Endothelial cell of umbilical vein (primary cell): ENCODE results near the gene MINDY4. TPM values are rescaled to one million over a fixed set of nuclear protein-coding genes. Genes with fewer than 3 reads are reported as not detected.

ENCODE experiments used
- BruUV-seq: library from RNA; stranded (reverse); fragments of 400-500 nt; replicated peaks from 2 replicates; lab custom pipeline; 2021; lab: Mats Ljungman, UMichigan
- CTCF ChIA-PET: fragments of 300-600, 350-600 bp; sonication (Branson Sonifier 250); formaldehyde crosslinking; loops from one replicate; lab custom pipeline; 2021; ENCODE audit warnings: antibody characterized with exemption, inconsistent platforms; lab: Charles Lee
- POLR2A ChIA-PET: fragments of 300-600, 350-600 bp; sonication (Branson Sonifier 250); formaldehyde crosslinking; loops from one replicate; lab custom pipeline; 2021; ENCODE audit warnings: antibody characterized with exemption, inconsistent platforms; lab: Charles Lee
- DNase-seq: peaks from one replicate; pipeline ENCODE4 v3.0.0-alpha.2; 2011; ENCODE audit warnings: low read depth, low spot score
- FAIRE-seq: peaks from 2 replicates; lab custom pipeline; 2011; peaks lifted over from hg19 to GRCh38; lab: Jason Lieb, UNC
- H2AFZ ChIP-seq: 2 replicates; pipeline ENCODE4 v1.6.0; 2012; ENCODE audit warnings: low read depth, low read length, control low read depth, inconsistent platforms
- H3K27ac ChIP-seq: 2 replicates; pipeline ENCODE4 v1.5.1; 2011; ENCODE audit warnings: low read depth, mild to moderate bottlenecking, control low read depth, low read length, moderate library complexity; ENCODE audit not compliant: insufficient read depth
- H3K27me3 ChIP-seq, 2 experiments: 2 replicates each; pipeline versions ENCODE4 v1.6.0 to v1.6.1; 2011; ENCODE audit warnings: low read length in 2 of 2, mixed read lengths in 1 of 2; ENCODE audit not compliant: control insufficient read depth in 2 of 2, insufficient read depth in 2 of 2
- H3K36me3 ChIP-seq, 2 experiments: 2 replicates in 1 of 2; 3 replicates in 1 of 2; pipeline ENCODE4 v1.5.1; 2011; ENCODE audit warnings: low read length in 2 of 2, mild to moderate bottlenecking in 1 of 2, moderate library complexity in 1 of 2; ENCODE audit not compliant: control insufficient read depth in 2 of 2, insufficient read depth in 2 of 2; ENCODE audit errors: extremely low read depth in 1 of 2
- H3K4me1 ChIP-seq: 3 replicates; pipeline ENCODE4 v1.5.1; 2011; ENCODE audit warnings: mild to moderate bottlenecking, low read length; ENCODE audit not compliant: control insufficient read depth, insufficient read depth; ENCODE audit errors: extremely low read depth
- H3K4me2 ChIP-seq: 2 replicates; pipeline ENCODE4 v1.6.1; 2011; ENCODE audit warnings: low read length, control low read depth, mixed read lengths; ENCODE audit not compliant: insufficient read depth
- H3K4me3 ChIP-seq, 3 experiments: fragments of 200-600 bp in 1 of 3; sonication (generic), shearing (Covaris generic) in 1 of 3; replicated peaks in 1 of 3; 2 replicates each; pipeline ENCODE4 v1.5.1; 2011 to 2016; ENCODE audit warnings: control low read depth in 3 of 3, low read length in 3 of 3, mild to moderate bottlenecking in 2 of 3, inconsistent platforms in 1 of 3, low read depth in 1 of 3, moderate library complexity in 1 of 3; ENCODE audit not compliant: insufficient read depth in 1 of 3
- H3K79me2 ChIP-seq: 2 replicates; pipeline ENCODE4 v1.6.0; 2012; ENCODE audit warnings: low read length, inconsistent platforms; ENCODE audit not compliant: control insufficient read depth, insufficient read depth
- H3K9ac ChIP-seq: replicated peaks from 2 replicates; pipeline ENCODE3; 2011; ENCODE audit warnings: low read length, control low read depth; ENCODE audit not compliant: insufficient read depth; ENCODE audit errors: extremely low read depth
- H3K9me1 ChIP-seq: replicated peaks from 3 replicates; pipeline ENCODE4 v1.6.0; 2011; ENCODE audit warnings: mild to moderate bottlenecking, low read length; ENCODE audit not compliant: control insufficient read depth, insufficient read depth; ENCODE audit errors: extremely low read depth
- H3K9me3 ChIP-seq: replicated peaks from 2 replicates; pipeline ENCODE4 v1.5.1; 2012; ENCODE audit warnings: low read length, inconsistent platforms; ENCODE audit not compliant: control insufficient read depth, insufficient read depth
- H4K20me1 ChIP-seq: replicated peaks from 2 replicates; pipeline ENCODE3; 2011; ENCODE audit warnings: mild to moderate bottlenecking, low read length; ENCODE audit not compliant: control insufficient read depth, insufficient read depth; ENCODE audit errors: extremely low read depth
- CTCF ChIP-seq, 2 donors: IDR thresholded peaks; 1 replicate in 1 of 2; 2 replicates in 1 of 2; pipeline ENCODE4 v1.5.1; 2011; ENCODE audit warnings: low read length in 2 of 2, mild to moderate bottlenecking in 2 of 2, moderate library complexity in 2 of 2, control low read depth in 1 of 2, inconsistent platforms in 1 of 2, low read depth in 1 of 2; ENCODE audit not compliant: insufficient read depth in 1 of 2; ENCODE audit errors: extremely low read depth in 1 of 2
- EZH2 ChIP-seq: IDR thresholded peaks from 2 replicates; pipeline ENCODE4 v1.6.1; 2012; ENCODE audit warnings: borderline replicate concordance, low read depth, mild to moderate bottlenecking, moderate library complexity, low read length, inconsistent platforms; ENCODE audit not compliant: severe bottlenecking
- FOS ChIP-seq: IDR thresholded peaks from 2 replicates; pipeline ENCODE4 v1.6.1; 2011; ENCODE audit warnings: mild to moderate bottlenecking, low read length, moderate library complexity, borderline replicate concordance; ENCODE audit not compliant: insufficient read depth
- GATA2 ChIP-seq: IDR thresholded peaks from 2 replicates; pipeline ENCODE4 v1.7.0; 2011; ENCODE audit warnings: low read depth, mild to moderate bottlenecking, moderate library complexity, mixed read lengths, low read length; ENCODE audit not compliant: insufficient read length, insufficient read depth
- JUN ChIP-seq: IDR thresholded peaks from 2 replicates; pipeline ENCODE4 v1.6.1; 2011; ENCODE audit warnings: borderline replicate concordance, low read depth; ENCODE audit not compliant: insufficient read length, insufficient read depth
- MYC ChIP-seq: IDR thresholded peaks from one replicate; pipeline ENCODE4 v1.6.1; 2011; ENCODE audit warnings: mild to moderate bottlenecking, low read depth, low read length
- POLR2A ChIP-seq: IDR thresholded peaks from 2 replicates; pipeline ENCODE4 v1.6.1; 2012; ENCODE audit warnings: low read depth, mild to moderate bottlenecking, control low read depth, low read length
- POLR2AphosphoS5 ChIP-seq: IDR thresholded peaks from 2 replicates; pipeline ENCODE4 v1.6.1; 2012; ENCODE audit warnings: low read depth, mild to moderate bottlenecking, control low read depth, low read length, moderate library complexity; ENCODE audit not compliant: insufficient read depth
- dilution Hi-C: fragments of 300-500 bp; cut with MboI; formaldehyde crosslinking; loops from one replicate; pipeline ENCODE4 v1.15.0; 2019; ENCODE audit warnings: low sequenced_read_pairs; ENCODE audit not compliant: extremely low pct_ligation_motif_present
- intact Hi-C: fragments of 100-400 bp; cut with micrococcal nuclease; formaldehyde crosslinking; loops from one replicate; pipeline ENCODE4 v1.10.0; 2022
- polyA plus RNA-seq, 4 experiments: library from polyadenylated mRNA; depleted of rRNA in 3 of 4; stranded (reverse) in 3 of 4; unstranded in 1 of 4; fragments of >200 nt; gene quantifications; 2 replicates each; pipeline versions ENCODE4 v1.2.1 to v1.2.3, GENCODE V29; 2011 to 2012; ENCODE audit warnings: missing spikeins in 1 of 4
- total RNA-seq: library from RNA; stranded (reverse); gene quantifications from 2 replicates; pipeline ENCODE4 v1.2.3, GENCODE V29; 2021
- TF ChIP-seq, protein P1 (sequence below): IDR thresholded peaks from 2 replicates; pipeline ENCODE4 v1.6.1; 2011; ENCODE audit not compliant: insufficient read depth, insufficient read length

Gene MINDY4
- total and polyA plus RNA-seq, 2 donors (not counting 3 experiments of a cell fraction or from before 2014, with no cell fraction given) = 2.2 to 4.7 TPM

GRCh38 chr7:30881448-30881847 lies 110.2 kb downstream of the MINDY4 start:
- CTCF ChIA-PET = interaction anchor here (1.6 kb wide), 1 partner anchor 58 kb away, joined by 11 read pairs; no protein-coding TSS in a partner anchor

More at GRCh38 chr7:30881448-30881847, 110.2 kb downstream of the MINDY4 start:
- Histone ChIP-seq H3K9ac (no peak overlapping the region), H3K79me2 (no peaks in the 10 kb centered on the region), H4K20me1 (no peaks in the 10 kb centered on the region), H3K9me1 (no peaks in the 10 kb centered on the region), H3K27me3 (peaks cover 0 to 4% of the 10 kb centered on the region in 2 experiments), H3K4me3 (no peak overlapping the region), H2AFZ (no peak overlapping the region), H3K4me1 (no peaks in the 10 kb centered on the region), H3K4me2 (no peak overlapping the region), H3K9me3 (no peaks in the 10 kb centered on the region), H3K27ac (no peak overlapping the region), H3K36me3 (no peaks in the 10 kb centered on the region)
- no peak for TF ChIP-seq JUN
- no peak for TF ChIP-seq CTCF (IDR thresholded peaks at IDR 0.05; ENCODE audit: extremely low read depth in 1 of 2, insufficient read depth in 1 of 2, low read depth in 1 of 2, low read length in 2 of 2)
- no peak for TF ChIP-seq GATA2
- no peak for TF ChIP-seq POLR2A
- TF ChIP-seq POLR2AphosphoS5 = no peak
- TF ChIP-seq, protein P1, sequence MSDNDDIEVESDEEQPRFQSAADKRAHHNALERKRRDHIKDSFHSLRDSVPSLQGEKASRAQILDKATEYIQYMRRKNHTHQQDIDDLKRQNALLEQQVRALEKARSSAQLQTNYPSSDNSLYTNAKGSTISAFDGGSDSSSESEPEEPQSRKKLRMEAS = no peak
- TF ChIP-seq EZH2 = no peak
- no peak for TF ChIP-seq FOS
- no peak for TF ChIP-seq MYC
- intact Hi-C loops (no loop called here), dilution Hi-C loops (no loop called here)
- BruUV-seq = no TSS peak
- FAIRE-seq (no peak), DNase-seq (no peak)
- POLR2A ChIA-PET = no interaction called here
